PFSK-1 (cell line): ENCODE data around the gene PELI2.

Experiments used
- REST ChIP-seq, 2 experiments: IDR thresholded peaks; 2 replicates each; pipeline versions ENCODE4 v1.6.1 to v1.8.0; 2011 to 2012; ENCODE audit warnings: low read depth in 2 of 2, low read length in 2 of 2, control low read depth in 1 of 2, inconsistent platforms in 1 of 2, mild to moderate bottlenecking in 1 of 2, moderate library complexity in 1 of 2; ENCODE audit not compliant: insufficient read depth in 1 of 2
- TAF1 ChIP-seq: IDR thresholded peaks from 2 replicates; pipeline ENCODE4 v1.6.1; 2012; ENCODE audit warnings: low read length, control low read depth, borderline replicate concordance; ENCODE audit not compliant: insufficient read depth

GRCh38 chr14:56121816-56122215, 3.6 kb downstream of the PELI2 start:
- TF ChIP-seq TAF1 = no peak
- no peak for TF ChIP-seq REST (IDR thresholded peaks at IDR 0.05; ENCODE audit: insufficient read depth in 1 of 2, low read depth in 2 of 2, low read length in 2 of 2)
